ENCODE data around the gene FGD6.
"Not testable (repeated sequence)": the region's sequence is repeated elsewhere in the genome, so short reads cannot be mapped to it uniquely, and the experiment has no call there.

FGD6 gene

GRCh38 chr12:95217377-95218149 is at the start of gene FGD6, which contains the start of gene VEZT:
TSS of gene FGD6 (minus strand) at chr12:95217467. CDS start at chr12:95217240, 227 bp downstream.
TSS of gene VEZT (plus strand) at chr12:95217807. CDS start at chr12:95217851, 44 bp downstream.
- peak; percentile 92 for DNase-seq (ENCODE audit: low read depth in 1 of 2, low spot score in 1 of 2)

GRCh38 chr12:95266254-95266653 is 49.0 kb upstream of the FGD6 start:
- no peak for DNase-seq (ENCODE audit: low read depth in 1 of 2, low spot score in 1 of 2)

- no peak for DNase-seq (ENCODE audit: low read depth in 1 of 2, low spot score in 1 of 2)
Observed at GRCh38 chr12:95265765-95266164, 48.5 kb upstream of the FGD6 start.

GRCh38 chr12:95262808-95263207 is 45.5 kb upstream of the FGD6 start:
- DNase-seq (ENCODE audit: low read depth in 1 of 2, low spot score in 1 of 2) = no peak

GRCh38 chr12:95261109-95261508 is 43.8 kb upstream of the FGD6 start:
- DNase-seq (ENCODE audit: low read depth in 1 of 2, low spot score in 1 of 2) = no peak

- DNase-seq (ENCODE audit: low read depth in 1 of 2, low spot score in 1 of 2) = no peak
Observed at GRCh38 chr12:95259368-95259767, 42.1 kb upstream of the FGD6 start.

- no peak for DNase-seq (ENCODE audit: low read depth in 1 of 2, low spot score in 1 of 2)
Observed at GRCh38 chr12:95258803-95259202, 41.5 kb upstream of the FGD6 start.

GRCh38 chr12:95258151-95258550 is 40.9 kb upstream of the FGD6 start:
- DNase-seq (ENCODE audit: low read depth in 1 of 2, low spot score in 1 of 2) = no peak

GRCh38 chr12:95257541-95257940 is 40.3 kb upstream of the FGD6 start:
- no peak for DNase-seq (ENCODE audit: low read depth in 1 of 2, low spot score in 1 of 2)

GRCh38 chr12:95253386-95253785 is 36.1 kb upstream of the FGD6 start:
- no peak for DNase-seq (ENCODE audit: low read depth in 1 of 2, low spot score in 1 of 2)

- DNase-seq (ENCODE audit: low read depth in 1 of 2, low spot score in 1 of 2) = no peak
Observed at GRCh38 chr12:95248604-95249360, 31.5 kb upstream of the FGD6 start.

- DNase-seq (ENCODE audit: low read depth in 1 of 2, low spot score in 1 of 2) = no peak
Observed at GRCh38 chr12:95248095-95248494, 30.8 kb upstream of the FGD6 start.

GRCh38 chr12:95244350-95244749 is 27.1 kb upstream of the FGD6 start:
- no peak for DNase-seq (ENCODE audit: low read depth in 1 of 2, low spot score in 1 of 2)

- no peak for DNase-seq (ENCODE audit: low read depth in 1 of 2, low spot score in 1 of 2)
Observed at GRCh38 chr12:95243497-95244183, 26.4 kb upstream of the FGD6 start.

GRCh38 chr12:95241761-95242506 is 24.7 kb upstream of the FGD6 start:
- DNase-seq (ENCODE audit: low read depth in 1 of 2, low spot score in 1 of 2) = no peak

GRCh38 chr12:95241138-95241537 is 23.9 kb upstream of the FGD6 start:
- not testable (repeated sequence) for DNase-seq (ENCODE audit: low read depth in 1 of 2, low spot score in 1 of 2)

- DNase-seq (ENCODE audit: low read depth in 1 of 2, low spot score in 1 of 2) = no peak
Observed at GRCh38 chr12:95240556-95240955, 23.3 kb upstream of the FGD6 start.

- not testable (repeated sequence) for DNase-seq (ENCODE audit: low read depth in 1 of 2, low spot score in 1 of 2)
Observed at GRCh38 chr12:95239835-95240234, 22.6 kb upstream of the FGD6 start.

- no peak for DNase-seq (ENCODE audit: low read depth in 1 of 2, low spot score in 1 of 2)
Observed at GRCh38 chr12:95239216-95239615, 21.9 kb upstream of the FGD6 start.

GRCh38 chr12:95238150-95238549 is 20.9 kb upstream of the FGD6 start:
- no peak for DNase-seq (ENCODE audit: low read depth in 1 of 2, low spot score in 1 of 2)

- DNase-seq (ENCODE audit: low read depth in 1 of 2, low spot score in 1 of 2) = no peak
Observed at GRCh38 chr12:95237315-95237714, 20.0 kb upstream of the FGD6 start.

Data from stimulated activated CD4-positive, alpha-beta T cell treated with anti-CD3 and anti-CD28 coated beads, Interleukin-15, amount 100 ng/mL, for 1 hour (primary cell).